Breast epithelium (tissue), 4 donors: ENCODE data around the gene NGF. TPM values are rescaled to one million over a fixed set of nuclear protein-coding genes. Genes with fewer than 3 reads are reported as not detected.

Source experiments
- DNase-seq, 2 donors: peaks; one replicate each; pipeline ENCODE4 v3.0.0-alpha.2; 2019; ENCODE audit warnings: low spot score in 2 of 2
- H3K27ac ChIP-seq, 2 donors: fragments of 200-600 bp; sonication (generic) in 1 of 2; one replicate each; pipeline ENCODE4 v1.5.1; 2016 to 2019; ENCODE audit warnings: mild to moderate bottlenecking in 1 of 2
- H3K27me3 ChIP-seq, 2 donors: fragments of 200-600 bp; sonication (generic) in 1 of 2; one replicate each; pipeline versions ENCODE4 v1.5.1 to v1.6.0; 2017 to 2019; ENCODE audit warnings: control low read depth in 1 of 2, mild to moderate bottlenecking in 1 of 2
- H3K36me3 ChIP-seq: fragments of 200-600 bp; one replicate; pipeline ENCODE4 v1.5.1; 2019
- H3K4me1 ChIP-seq, 2 donors: fragments of 200-600 bp; sonication (generic); one replicate each; pipeline ENCODE4 v1.5.1; 2016 to 2019; ENCODE audit warnings: control low read depth in 1 of 2
- H3K4me3 ChIP-seq, 3 donors: fragments of 200-600 bp; sonication (generic); 1 replicate in 2 of 3; 2 replicates in 1 of 3; pipeline ENCODE4 v1.5.1; 2016 to 2019; ENCODE audit warnings: mild to moderate bottlenecking in 3 of 3, moderate library complexity in 2 of 3
- H3K9me3 ChIP-seq, 2 donors: fragments of 200-600 bp; sonication (generic) in 1 of 2; one replicate each; pipeline ENCODE4 v1.5.1; 2016 to 2019; ENCODE audit warnings: control low read depth in 1 of 2
- CTCF ChIP-seq, 3 donors: fragments of 450-650 bp; IDR thresholded peaks; one replicate each; pipeline ENCODE4 v1.5.1; 2016 to 2017; ENCODE audit warnings: antibody characterized with exemption in 3 of 3, mild to moderate bottlenecking in 3 of 3, moderate library complexity in 3 of 3
- POLR2A ChIP-seq: fragments of 450-650 bp; IDR thresholded peaks from one replicate; pipeline ENCODE4 v1.6.1; 2016; ENCODE audit warnings: antibody characterized with exemption, mild to moderate bottlenecking, moderate library complexity
- POLR2AphosphoS5 ChIP-seq, 3 donors: sonication (generic); formaldehyde crosslinking; IDR thresholded peaks; one replicate each; pipeline ENCODE4 v1.6.1; 2017; ENCODE audit warnings: antibody characterized with exemption in 3 of 3
- intact Hi-C: fragments of 100-400 bp; cut with DNase I; formaldehyde crosslinking; loops from one replicate; pipeline ENCODE4 v1.15.1; 2023; ENCODE audit warnings: low total_unique reads
- total RNA-seq, 3 donors: library from RNA; depleted of rRNA; stranded (reverse); fragments of >200 nt; gene quantifications; one replicate each; pipeline ENCODE4 v1.1.0, GENCODE V29; 2016

NGF gene
- total RNA-seq, 3 donors from 2014 or later = 0.64 to 7.2 (median 3.4) TPM

GRCh38 chr1:115252585-115252984, 85.5 kb downstream of the NGF start:
- no peak for TF ChIP-seq CTCF (IDR thresholded peaks at IDR 0.05)
- TF ChIP-seq POLR2A = no peak
- no peak for TF ChIP-seq POLR2AphosphoS5 (IDR thresholded peaks at IDR 0.05)
- no peaks in the 10 kb centered on the region for H3K27me3 ChIP-seq
- H3K4me1 ChIP-seq = no peaks in the 10 kb centered on the region
- no peaks in the 10 kb centered on the region for H3K36me3 ChIP-seq
- H3K27ac ChIP-seq = no peak overlapping the region
- no peak for DNase-seq
- intact Hi-C loops = no loop called here
- H3K9me3 ChIP-seq = peaks cover 2 to 20% of the 10 kb centered on the region in 2 donors
- H3K4me3 ChIP-seq = no peak overlapping the region

- no peak for DNase-seq
- H3K36me3 ChIP-seq = no peaks in the 10 kb centered on the region
- H3K27me3 ChIP-seq = no peaks in the 10 kb centered on the region
- TF ChIP-seq CTCF (IDR thresholded peaks at IDR 0.05) (no peak), POLR2AphosphoS5 (IDR thresholded peaks at IDR 0.05) (peak in 1 of 3 donors; percentile 23), POLR2A (no peak)
- no peak overlapping the region for H3K27ac ChIP-seq
- H3K4me3 ChIP-seq = no peak overlapping the region
- no peaks in the 10 kb centered on the region for H3K4me1 ChIP-seq
- intact Hi-C loops = no loop called here
- H3K9me3 ChIP-seq = peaks cover 0 to 13% of the 10 kb centered on the region in 2 donors
Observed at GRCh38 chr1:115251856-115252255, 86.2 kb downstream of the NGF start.

- H3K36me3 ChIP-seq = no peaks in the 10 kb centered on the region
- H3K27ac ChIP-seq = peak overlapping the region in 1 of 2 donors; percentile 56
- intact Hi-C loops = no loop called here
- peaks cover 0 to 18% of the 10 kb centered on the region in 2 donors for H3K9me3 ChIP-seq
- no peaks in the 10 kb centered on the region for H3K4me1 ChIP-seq
- TF ChIP-seq POLR2AphosphoS5 (IDR thresholded peaks at IDR 0.05) (no peak), CTCF (IDR thresholded peaks at IDR 0.05) (no peak), POLR2A (no peak)
- H3K27me3 ChIP-seq = no peaks in the 10 kb centered on the region
- no peak for DNase-seq
- H3K4me3 ChIP-seq = no peak overlapping the region
Observed at GRCh38 chr1:115251340-115251748, 86.7 kb downstream of the NGF start.

GRCh38 chr1:115246526-115246925, 91.5 kb downstream of the NGF start:
- H3K9me3 ChIP-seq = peaks cover 0 to 32% of the 10 kb centered on the region in 2 donors
- DNase-seq = no peak
- H3K27me3 ChIP-seq = no peaks in the 10 kb centered on the region
- intact Hi-C loops = no loop called here
- H3K27ac ChIP-seq = no peak overlapping the region
- no peak for TF ChIP-seq POLR2A
- no peak for TF ChIP-seq CTCF (IDR thresholded peaks at IDR 0.05)
- TF ChIP-seq POLR2AphosphoS5 (IDR thresholded peaks at IDR 0.05) = no peak
- H3K4me1 ChIP-seq = no peaks in the 10 kb centered on the region
- H3K36me3 ChIP-seq = no peaks in the 10 kb centered on the region
- H3K4me3 ChIP-seq = no peak overlapping the region

GRCh38 chr1:115245227-115245626, 92.8 kb downstream of the NGF start:
- intact Hi-C loops = no loop called here
- H3K4me1 ChIP-seq = no peaks in the 10 kb centered on the region
- no peaks in the 10 kb centered on the region for H3K27me3 ChIP-seq
- no peak for DNase-seq
- TF ChIP-seq CTCF (IDR thresholded peaks at IDR 0.05) (no peak), POLR2A (no peak), POLR2AphosphoS5 (IDR thresholded peaks at IDR 0.05) (no peak)
- H3K9me3 ChIP-seq = peaks cover 0 to 32% of the 10 kb centered on the region in 2 donors
- no peaks in the 10 kb centered on the region for H3K36me3 ChIP-seq
- no peak overlapping the region for H3K4me3 ChIP-seq
- no peak overlapping the region for H3K27ac ChIP-seq
